H1 (cell line): ENCODE measurements around the gene SSBP3. TPM values are rescaled to one million over a fixed set of nuclear protein-coding genes. Genes with fewer than 3 reads are reported as not detected.

Experiments used
- EZH2 ChIP-seq: fragments of 200-600 bp; sonication (generic); IDR thresholded peaks from 2 replicates; pipeline ENCODE4 v1.7.1; 2012; ENCODE audit warnings: low read depth, mild to moderate bottlenecking, moderate library complexity, low read length, inconsistent platforms; ENCODE audit not compliant: severe bottlenecking
- SRF ChIP-seq: IDR thresholded peaks from 2 replicates; pipeline ENCODE4 v1.6.1; 2011; ENCODE audit warnings: mild to moderate bottlenecking, low read depth, low read length, moderate library complexity
- TAF7 ChIP-seq: optimal IDR thresholded peaks from 2 replicates; pipeline ENCODE3; 2011; ENCODE audit warnings: low read depth, mild to moderate bottlenecking, inconsistent platforms, low read length, moderate library complexity, borderline replicate concordance
- polyA plus RNA-seq, 7 experiments: library from polyadenylated mRNA; depleted of rRNA in 3 of 7; stranded (reverse) in 5 of 7; unstranded in 2 of 7; fragments of >200 nt in 5 of 7; fragments of 200-250 nt in 2 of 7; gene quantifications; 1 replicate in 5 of 7; 2 replicates in 1 of 7; 4 replicates in 1 of 7; pipeline versions ENCODE4 v1.2.1 to v1.2.3, GENCODE V29; 2011 to 2013; ENCODE audit warnings: missing spikeins in 2 of 7, mixed read lengths in 2 of 7
- total RNA-seq: library from RNA; stranded (reverse); fragmentation: NEBNext Ultra II Directional; extraction: Animal tissue kit (Norgen Biotek cat#: 25700); gene quantifications from 2 replicates; pipeline ENCODE4 v1.2.1, GENCODE V29; 2021
- TF ChIP-seq, protein P1 (sequence below): fragments of 300-600 bp; sonication (generic); IDR thresholded peaks from 2 replicates; pipeline ENCODE4 v1.7.1; 2012; ENCODE audit warnings: low read length, moderate library complexity, mild to moderate bottlenecking, inconsistent platforms; ENCODE audit not compliant: insufficient replicate concordance
- TF ChIP-seq, protein P2 (sequence below): IDR thresholded peaks from 2 replicates; pipeline ENCODE4 v1.6.1; 2011; ENCODE audit warnings: low read length, improper control_type of control experiment

SSBP3 gene
- total and polyA plus RNA-seq, 2 of the 8 experiments (the other 6 are each of a cell fraction or from before 2014, with no cell fraction given): 99.7 to 133 TPM

DNA sequence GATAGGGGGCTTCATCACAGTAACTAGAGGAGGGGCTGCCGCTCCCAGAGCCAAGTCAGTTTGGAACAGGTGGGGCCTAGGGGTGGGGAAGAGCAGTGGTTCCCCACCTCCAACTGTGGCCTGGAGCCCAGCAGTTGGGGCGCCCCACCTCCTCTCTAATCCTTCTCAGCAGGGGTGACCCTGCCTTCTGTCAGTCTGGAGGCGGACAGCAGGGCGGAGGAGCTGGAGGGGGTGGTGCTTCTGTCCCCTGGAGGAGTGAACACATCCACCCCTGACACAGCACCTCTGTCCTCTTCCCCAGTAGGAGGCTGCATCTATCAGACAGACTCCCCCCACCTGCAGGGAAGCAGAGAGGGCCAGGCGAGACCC is 132.4 kb downstream of the SSBP3 start (continued):
- TF ChIP-seq, protein P1, sequence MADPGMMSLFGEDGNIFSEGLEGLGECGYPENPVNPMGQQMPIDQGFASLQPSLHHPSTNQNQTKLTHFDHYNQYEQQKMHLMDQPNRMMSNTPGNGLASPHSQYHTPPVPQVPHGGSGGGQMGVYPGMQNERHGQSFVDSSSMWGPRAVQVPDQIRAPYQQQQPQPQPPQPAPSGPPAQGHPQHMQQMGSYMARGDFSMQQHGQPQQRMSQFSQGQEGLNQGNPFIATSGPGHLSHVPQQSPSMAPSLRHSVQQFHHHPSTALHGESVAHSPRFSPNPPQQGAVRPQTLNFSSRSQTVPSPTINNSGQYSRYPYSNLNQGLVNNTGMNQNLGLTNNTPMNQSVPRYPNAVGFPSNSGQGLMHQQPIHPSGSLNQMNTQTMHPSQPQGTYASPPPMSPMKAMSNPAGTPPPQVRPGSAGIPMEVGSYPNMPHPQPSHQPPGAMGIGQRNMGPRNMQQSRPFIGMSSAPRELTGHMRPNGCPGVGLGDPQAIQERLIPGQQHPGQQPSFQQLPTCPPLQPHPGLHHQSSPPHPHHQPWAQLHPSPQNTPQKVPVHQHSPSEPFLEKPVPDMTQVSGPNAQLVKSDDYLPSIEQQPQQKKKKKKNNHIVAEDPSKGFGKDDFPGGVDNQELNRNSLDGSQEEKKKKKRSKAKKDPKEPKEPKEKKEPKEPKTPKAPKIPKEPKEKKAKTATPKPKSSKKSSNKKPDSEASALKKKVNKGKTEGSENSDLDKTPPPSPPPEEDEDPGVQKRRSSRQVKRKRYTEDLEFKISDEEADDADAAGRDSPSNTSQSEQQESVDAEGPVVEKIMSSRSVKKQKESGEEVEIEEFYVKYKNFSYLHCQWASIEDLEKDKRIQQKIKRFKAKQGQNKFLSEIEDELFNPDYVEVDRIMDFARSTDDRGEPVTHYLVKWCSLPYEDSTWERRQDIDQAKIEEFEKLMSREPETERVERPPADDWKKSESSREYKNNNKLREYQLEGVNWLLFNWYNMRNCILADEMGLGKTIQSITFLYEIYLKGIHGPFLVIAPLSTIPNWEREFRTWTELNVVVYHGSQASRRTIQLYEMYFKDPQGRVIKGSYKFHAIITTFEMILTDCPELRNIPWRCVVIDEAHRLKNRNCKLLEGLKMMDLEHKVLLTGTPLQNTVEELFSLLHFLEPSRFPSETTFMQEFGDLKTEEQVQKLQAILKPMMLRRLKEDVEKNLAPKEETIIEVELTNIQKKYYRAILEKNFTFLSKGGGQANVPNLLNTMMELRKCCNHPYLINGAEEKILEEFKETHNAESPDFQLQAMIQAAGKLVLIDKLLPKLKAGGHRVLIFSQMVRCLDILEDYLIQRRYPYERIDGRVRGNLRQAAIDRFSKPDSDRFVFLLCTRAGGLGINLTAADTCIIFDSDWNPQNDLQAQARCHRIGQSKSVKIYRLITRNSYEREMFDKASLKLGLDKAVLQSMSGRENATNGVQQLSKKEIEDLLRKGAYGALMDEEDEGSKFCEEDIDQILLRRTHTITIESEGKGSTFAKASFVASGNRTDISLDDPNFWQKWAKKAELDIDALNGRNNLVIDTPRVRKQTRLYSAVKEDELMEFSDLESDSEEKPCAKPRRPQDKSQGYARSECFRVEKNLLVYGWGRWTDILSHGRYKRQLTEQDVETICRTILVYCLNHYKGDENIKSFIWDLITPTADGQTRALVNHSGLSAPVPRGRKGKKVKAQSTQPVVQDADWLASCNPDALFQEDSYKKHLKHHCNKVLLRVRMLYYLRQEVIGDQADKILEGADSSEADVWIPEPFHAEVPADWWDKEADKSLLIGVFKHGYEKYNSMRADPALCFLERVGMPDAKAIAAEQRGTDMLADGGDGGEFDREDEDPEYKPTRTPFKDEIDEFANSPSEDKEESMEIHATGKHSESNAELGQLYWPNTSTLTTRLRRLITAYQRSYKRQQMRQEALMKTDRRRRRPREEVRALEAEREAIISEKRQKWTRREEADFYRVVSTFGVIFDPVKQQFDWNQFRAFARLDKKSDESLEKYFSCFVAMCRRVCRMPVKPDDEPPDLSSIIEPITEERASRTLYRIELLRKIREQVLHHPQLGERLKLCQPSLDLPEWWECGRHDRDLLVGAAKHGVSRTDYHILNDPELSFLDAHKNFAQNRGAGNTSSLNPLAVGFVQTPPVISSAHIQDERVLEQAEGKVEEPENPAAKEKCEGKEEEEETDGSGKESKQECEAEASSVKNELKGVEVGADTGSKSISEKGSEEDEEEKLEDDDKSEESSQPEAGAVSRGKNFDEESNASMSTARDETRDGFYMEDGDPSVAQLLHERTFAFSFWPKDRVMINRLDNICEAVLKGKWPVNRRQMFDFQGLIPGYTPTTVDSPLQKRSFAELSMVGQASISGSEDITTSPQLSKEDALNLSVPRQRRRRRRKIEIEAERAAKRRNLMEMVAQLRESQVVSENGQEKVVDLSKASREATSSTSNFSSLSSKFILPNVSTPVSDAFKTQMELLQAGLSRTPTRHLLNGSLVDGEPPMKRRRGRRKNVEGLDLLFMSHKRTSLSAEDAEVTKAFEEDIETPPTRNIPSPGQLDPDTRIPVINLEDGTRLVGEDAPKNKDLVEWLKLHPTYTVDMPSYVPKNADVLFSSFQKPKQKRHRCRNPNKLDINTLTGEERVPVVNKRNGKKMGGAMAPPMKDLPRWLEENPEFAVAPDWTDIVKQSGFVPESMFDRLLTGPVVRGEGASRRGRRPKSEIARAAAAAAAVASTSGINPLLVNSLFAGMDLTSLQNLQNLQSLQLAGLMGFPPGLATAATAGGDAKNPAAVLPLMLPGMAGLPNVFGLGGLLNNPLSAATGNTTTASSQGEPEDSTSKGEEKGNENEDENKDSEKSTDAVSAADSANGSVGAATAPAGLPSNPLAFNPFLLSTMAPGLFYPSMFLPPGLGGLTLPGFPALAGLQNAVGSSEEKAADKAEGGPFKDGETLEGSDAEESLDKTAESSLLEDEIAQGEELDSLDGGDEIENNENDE: no peak
- TF ChIP-seq TAF7 (no peak), SRF (no peak), EZH2 (no peak)
- TF ChIP-seq, protein P2, sequence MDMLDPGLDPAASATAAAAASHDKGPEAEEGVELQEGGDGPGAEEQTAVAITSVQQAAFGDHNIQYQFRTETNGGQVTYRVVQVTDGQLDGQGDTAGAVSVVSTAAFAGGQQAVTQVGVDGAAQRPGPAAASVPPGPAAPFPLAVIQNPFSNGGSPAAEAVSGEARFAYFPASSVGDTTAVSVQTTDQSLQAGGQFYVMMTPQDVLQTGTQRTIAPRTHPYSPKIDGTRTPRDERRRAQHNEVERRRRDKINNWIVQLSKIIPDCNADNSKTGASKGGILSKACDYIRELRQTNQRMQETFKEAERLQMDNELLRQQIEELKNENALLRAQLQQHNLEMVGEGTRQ: no peak
